DMS53 (cell line): ENCODE data around the gene RASSF4.
A peak's percentile ranks its signal among the peaks of the same experiment; 100 is the strongest.

Experiments used
- DNase-seq: peaks from one replicate; lab custom pipeline; 2025; lab: John Stamatoyannopoulos, UW

RASSF4 gene

DNA sequence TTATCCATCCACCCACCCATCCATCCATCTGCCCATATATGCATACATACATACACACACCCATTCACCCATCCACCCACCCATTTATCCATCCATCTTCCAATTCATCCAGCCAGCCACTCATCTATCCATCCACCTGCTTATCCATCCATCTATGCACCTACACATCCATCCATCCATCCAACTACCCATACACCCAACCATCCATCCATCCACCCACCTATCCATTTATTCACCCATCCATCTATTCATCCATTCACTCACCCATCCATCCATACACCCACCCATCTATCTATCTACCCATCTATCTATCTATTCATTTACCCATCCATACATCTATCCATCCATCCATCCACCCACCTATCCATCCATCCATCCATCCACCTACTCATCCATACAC, 31.1 kb upstream of the RASSF4 start:
- DNase-seq = no peak

DNA sequence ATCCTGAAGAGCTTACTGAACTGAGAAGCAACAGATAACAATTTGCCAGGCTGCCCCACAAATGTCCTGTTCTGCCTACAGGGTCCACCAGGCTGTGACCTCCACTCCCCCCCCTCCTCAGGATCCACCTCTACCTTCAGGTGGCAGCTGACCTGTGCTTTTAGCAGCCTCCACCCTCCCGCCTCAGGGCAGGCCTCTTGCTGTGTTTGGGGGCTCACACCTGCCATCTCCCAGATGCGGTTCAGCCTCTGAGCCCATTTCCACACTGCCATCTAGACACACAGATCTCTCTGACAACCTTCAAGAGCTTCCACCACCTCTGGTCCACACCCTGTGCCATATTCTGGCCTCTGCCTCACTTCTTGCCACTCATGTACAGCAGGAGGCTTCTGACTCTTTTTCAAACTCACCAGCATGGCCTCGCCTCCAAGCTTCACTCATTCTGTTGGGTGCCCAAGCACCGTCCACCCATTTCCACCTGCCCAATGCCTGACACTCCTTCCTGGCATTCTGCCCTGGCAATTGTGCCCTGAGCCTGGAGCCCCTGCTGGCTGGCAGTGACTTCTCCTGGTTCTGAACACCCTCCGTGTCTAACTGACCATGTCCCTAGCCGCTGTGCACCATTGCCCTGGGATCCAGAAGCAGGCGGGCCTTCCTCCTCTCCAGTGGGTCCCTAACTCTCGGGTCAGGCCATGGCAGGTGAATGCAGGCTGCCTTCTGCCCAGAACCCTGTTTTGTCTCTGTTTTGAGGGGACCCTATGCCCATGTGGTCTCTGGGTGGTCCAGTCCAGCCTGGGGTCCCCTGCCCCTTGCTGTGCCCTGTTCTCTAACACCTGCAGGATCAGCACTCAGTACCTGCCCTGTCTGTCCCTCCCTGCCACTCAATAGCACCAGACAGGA, 30.0 kb upstream of the RASSF4 start:
- DNase-seq = no peak

DNA sequence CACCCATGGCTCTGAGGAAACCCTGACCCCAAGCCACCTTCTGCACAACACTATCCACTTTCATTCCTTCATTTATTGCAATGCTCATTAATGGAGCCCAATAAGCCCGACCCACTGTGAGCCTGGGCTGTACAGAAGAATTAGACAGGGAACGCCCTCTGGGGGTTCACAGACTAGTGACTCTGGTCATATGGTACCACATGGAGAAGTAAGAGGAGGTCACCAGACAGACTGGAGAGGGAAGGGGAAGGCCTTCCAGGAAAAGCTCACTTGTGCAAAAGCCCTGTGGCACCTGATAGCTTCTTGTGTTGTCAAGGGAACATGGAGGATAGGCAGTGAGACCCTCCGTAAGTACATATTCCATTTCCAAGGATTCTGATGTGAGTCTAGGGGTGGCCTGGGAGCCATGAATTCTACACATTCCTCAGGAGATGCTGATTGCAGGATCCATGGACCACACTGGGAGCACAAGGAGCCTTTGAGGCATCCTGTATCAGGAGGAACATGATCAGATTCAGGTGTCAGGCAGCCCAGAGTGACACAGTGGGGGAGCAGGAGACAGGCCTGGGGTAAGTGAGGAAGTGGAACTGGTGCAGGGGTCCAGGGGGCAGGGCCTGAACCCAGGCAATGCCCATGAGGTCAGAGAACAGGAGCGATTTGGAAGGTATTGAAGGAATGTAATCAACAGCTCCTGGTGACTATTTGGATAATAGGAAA, 28.5 kb upstream of the RASSF4 start:
- no peak for DNase-seq

DNA sequence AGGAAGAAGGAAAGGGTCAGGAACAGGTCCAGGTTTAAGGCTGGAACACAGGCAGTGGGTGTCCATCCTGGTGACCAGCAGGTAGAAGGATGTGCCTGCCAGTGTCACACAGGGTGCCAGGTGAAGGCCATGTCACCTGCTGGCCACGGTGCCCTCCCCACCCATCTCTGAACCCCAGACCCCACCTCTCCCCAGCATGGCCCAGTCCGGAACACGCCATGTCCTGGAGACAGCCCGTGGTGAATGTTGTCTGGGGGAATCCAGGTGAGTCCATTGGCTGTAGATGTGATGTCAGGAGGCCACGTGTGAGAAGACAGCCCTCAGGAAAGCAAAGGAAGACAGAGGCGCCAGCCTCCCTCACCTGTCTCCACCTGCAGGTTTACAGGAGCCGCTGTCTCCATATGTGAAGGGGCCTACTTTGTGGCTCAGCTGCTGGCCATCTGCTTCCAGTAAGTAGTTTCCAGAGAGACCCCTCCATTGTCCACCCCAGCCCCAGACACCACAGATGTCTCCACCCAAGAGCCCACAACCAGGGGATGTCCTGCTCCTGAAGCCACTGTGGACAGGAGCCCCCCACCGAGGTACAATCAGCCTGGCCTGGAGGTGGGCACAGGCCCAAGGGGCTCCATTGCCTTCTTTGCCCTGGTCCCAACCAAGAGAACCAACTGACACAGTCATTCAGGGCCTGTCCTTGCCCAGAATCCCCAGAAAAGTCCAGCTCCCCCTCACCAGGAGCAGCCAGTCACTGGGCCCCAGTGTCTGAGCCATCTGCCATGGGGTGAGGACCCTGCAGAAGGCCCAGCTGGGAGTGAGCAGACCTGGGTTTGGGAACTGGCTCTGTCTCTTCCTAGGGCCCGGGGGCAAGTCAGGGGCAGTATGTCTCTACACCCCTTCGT, 27.7 kb upstream of the RASSF4 start:
- no peak for DNase-seq

DNA sequence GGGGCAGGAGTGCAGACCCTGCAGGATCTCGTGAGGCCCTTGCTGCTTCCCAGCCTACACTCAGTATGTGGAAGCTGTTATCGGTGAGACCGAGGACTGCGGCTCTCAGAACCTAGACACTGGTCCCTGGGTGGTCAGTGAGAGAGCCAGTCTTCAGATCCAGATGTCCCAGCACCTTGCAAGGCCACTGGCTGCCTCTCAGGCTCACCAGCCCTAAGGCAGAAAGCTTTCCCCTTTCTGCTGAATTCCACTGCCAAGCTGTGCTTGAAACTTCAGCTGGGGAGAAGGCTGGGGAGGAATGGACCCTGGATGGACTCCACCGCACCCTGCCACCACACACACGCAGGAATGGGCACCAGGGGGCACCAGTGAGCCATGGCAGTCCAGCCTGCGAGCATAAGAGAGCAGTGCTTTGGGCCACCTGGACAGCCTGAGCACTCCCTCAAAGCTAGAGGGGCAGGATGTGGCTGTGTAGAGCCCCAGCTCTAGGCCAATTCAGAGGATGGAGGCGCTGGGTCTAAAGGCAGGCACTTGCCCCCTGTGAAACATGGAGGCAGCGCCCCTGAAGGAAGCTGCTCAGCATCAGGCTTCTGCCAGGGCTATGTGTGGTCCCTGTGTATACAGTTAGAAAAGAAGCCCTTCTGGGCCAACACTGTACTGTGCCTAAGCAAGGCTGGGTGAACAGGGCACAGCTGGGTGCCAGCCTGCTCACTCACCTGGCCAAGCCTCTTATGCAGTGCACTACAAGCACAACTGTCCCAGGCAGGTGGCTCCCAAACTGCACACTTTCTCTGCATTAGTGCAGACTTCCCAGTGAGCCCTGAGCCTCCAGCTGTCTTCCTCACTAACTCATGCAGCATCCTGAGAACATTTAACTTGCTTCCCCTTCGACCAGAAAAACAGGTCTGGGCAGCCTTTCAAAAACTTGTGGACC, 26.8 kb upstream of the RASSF4 start:
- peak; percentile 91 for DNase-seq

DNA sequence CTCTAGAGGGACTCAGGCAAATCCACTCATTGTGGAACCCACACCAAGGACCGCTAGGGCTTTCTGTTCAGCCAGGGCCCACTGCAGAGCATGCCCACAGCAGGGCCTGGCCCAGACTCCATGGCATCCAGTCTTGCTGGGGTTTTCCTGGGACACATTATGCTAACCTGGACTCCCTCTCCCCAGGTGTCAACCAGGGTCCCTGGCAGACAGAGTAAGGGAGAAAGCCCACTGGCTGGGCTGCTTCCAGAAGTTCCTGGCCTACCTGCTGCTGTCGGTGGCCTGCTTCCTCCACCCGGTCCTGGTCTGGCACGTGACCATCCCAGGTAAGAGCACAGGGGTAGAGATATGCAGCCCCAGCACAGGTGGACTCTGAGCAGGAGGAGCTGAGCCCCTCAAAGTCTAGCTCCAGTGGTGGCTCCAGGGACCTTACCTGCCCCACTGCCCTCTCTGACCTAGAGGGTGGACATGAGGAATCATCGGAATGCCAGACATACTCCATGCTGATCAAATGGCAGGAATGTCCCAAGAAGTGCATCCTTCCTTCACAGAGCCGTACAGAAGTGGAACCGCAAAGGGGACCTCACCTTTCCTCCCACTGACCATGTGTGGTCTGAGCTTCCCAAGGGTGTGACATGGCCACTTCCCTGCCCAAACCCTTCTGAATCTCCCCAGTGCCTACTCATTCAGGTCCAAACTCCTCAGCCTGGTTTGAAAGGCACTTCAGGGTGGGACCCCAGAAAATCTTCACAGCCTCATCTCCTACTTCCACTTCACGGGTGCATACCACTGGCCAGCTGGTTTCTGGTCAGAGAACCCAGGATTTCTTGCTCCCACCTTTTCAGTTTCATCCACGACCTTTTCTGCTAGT, 25.9 kb upstream of the RASSF4 start:
- no peak for DNase-seq

DNA sequence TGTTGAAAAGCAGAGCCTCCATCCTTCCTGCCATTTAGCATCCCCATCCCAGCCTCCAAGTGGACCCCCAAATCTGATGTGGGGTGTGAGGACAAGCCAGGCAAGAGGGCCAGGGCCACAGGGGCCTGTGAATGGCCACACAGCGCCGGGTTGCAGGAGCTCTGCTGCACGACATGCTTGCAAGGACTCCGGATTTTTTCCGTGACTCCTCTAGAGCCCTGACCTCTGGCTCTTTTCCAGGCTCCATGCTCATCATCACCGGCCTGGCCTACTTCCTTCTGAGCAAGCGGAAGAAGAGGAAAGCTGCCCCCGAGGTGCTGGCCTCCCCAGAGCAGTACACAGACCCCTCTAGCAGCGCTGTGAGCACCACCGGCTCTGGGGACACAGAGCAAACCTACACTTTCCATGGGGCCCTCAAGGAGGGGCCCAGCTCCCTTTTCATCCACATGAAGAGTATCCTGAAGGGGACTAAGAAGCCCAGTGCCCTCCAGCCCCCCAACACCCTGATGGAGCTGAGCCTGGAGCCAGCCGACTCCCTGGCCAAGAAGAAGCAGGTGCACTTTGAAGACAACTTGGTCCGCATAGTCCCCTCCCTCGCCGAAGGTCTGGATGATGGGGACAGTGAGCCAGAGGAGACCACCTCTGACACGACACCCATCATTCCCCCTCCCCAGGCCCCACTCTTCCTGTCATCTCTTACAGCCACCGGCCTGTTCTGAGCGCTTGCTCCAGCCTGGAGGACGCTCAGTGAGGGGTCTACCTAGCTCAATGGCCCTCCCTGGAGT, 25.0 kb upstream of the RASSF4 start:
- no peak for DNase-seq

DNA sequence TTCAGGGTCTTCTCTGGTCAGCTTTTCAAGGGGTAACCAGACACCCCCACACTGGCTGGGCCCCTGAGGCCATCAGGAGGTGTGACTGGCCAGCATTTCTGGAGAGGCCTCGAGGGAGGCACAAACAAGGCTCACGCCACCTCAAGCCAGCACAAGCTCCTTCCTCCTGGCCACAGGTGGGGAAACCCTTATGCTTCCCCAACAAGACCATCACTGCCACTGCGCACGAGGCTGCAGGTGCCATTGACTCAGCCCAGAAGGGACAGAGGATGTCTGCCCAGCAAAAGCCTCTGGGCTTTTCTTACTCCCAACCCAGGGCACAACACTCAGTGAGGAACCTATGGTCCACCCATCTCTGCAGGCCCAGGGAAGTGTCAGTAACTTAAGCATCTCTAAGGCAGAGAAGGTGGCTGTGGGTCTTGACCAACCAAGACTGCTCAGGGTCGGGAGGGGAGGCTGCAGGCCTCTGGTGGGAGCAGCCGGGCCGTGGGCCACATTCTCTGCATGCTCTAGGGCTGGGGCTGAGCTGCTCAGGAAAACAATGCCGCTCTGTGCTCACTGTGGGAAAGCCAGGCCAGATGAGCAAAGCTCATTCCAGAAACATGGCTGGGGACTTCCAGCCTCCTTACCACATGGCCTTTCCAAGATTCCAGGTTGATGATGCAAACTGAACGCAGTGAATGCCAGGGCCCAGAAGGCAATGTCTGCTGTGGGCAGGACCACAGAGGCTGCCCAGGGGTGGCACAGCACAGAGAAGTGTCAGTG, 24.2 kb upstream of the RASSF4 start:
- no peak for DNase-seq

DNA sequence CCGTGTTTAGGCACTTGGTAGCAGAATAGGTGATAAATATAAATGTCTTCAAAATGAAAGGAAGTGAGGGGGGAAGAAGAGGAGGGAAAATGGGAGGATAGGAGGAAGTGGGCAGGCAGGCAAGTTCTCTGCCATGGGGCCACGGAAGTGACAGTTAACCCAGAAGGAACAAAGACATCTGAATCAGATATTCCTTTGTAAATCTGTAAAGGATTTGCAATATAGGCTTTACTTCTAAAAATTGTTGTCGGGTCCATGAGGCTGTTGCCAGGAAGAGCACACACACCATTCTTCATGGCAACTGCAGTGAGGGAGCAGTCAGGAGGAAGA, 23.7 kb upstream of the RASSF4 start:
- DNase-seq = no peak

DNA sequence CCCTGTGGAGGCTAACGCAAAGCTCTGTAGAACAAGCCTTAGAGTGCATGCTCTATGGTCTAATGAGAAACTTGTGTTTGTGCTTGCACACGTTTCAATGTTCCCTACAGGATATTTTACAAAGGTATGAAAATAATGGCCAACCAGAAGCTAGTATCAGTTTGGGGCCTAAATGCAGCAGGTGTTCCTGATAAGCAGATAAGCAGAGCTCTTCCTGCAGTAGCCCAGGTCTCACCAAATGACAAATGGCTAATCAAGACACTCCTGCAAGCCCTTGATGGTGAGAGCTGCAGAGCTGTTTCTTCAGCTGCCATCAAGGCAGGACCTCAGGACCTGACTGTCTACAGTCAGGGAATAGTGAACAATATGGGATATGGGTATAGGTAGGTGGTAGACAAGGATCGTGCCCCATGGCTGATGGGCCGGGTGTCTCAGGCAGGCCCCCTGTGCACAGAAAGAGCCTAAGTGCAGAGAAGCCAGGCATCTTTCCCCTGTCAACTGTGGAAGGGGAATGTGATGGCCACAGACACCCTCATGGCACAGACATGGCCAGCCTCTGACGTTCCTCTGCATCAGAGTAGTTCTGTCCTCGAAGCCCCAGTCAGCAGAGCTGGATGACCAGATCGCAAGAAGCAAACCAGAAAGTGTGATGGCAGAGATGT, 23.2 kb upstream of the RASSF4 start:
- DNase-seq = no peak

DNA sequence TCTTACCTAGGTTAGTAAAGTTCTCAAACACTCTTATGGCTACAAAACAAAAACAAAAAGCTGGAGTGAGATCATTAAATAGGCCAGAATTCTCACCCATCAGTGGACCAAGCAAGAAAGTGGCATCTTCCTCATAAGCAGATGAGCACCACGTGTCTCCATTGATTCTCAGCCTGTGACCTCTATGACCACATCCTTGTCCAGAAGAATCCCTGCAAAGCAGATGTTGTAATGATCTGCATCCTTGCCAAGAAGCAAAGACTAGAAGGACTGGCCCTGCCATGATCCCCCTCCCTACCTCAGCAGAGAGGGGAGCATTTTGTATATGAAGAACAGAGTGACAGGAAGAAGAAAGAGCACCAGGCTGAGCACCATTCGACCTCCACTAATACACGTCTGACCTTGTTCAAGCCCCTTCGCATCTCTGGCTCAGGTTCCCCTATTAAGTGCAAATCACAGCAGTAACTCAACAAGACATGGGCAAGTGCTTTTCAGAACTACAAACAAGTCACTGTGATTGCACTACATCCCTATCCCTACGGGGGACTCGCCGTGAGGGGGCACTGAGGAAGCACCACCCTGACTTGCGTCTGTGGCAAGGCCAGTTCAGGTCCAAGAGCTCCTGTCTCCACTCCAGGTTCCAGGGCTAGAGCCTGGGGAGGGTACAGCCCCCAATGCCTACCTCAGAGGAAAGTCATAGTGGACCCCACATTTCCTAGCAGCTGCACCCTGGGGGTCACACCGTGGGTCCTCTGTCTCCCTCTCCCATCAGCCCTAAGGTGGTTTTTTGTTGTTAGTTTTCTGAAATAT, 22.2 kb upstream of the RASSF4 start:
- no peak for DNase-seq

DNA sequence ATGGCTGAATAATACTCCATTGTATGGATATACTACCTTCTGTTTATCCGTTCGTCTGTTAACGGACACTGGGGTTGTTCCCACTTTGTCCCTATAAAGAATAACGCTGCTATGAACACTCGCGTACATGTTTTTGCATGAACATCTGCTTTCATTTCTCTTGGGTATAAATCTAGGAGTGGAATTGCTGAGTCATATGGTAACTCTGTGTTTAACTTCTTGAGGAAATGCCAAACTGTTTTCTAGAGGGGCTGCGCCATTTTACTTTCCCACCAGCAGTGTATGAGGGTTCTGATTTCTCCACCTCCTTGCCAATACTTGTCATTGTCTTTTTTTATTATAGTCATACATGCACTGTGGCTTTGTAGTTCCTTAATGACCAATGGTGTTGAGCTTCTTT, 20.6 kb upstream of the RASSF4 start:
- DNase-seq = no peak

DNA sequence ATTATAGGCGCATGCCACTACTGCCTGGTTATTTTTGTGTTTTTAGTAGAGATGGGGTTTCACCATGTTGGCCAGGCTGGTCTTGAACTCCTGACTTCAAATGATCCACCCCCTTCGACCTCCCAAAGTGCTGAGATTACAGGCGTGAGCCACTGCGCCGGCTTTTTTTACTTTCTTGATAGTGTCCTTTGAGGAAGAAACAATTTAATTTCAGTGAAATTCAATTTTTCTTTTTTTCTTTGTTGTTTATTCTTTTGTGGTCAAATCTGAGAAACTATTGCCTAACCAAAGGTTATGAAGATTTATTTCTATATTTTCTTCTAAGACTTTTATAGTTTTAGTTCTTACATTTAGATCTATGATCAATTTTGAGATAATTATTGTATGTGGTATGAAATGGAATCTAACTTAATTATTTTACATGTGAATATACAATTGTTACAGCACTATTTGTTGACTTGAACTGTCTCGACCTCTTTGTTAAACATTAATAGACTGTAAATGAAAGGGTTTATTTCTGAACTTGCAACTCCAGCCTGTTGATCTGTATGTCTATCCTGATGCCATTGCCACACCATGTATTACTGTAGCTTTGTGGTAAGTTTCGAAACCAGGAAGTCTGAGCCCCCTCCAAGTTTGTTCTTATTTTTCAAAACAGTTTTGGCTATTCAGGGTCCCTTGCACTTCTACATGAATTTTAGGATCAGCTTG, 19.8 kb upstream of the RASSF4 start:
- peak; percentile 56 for DNase-seq

DNA sequence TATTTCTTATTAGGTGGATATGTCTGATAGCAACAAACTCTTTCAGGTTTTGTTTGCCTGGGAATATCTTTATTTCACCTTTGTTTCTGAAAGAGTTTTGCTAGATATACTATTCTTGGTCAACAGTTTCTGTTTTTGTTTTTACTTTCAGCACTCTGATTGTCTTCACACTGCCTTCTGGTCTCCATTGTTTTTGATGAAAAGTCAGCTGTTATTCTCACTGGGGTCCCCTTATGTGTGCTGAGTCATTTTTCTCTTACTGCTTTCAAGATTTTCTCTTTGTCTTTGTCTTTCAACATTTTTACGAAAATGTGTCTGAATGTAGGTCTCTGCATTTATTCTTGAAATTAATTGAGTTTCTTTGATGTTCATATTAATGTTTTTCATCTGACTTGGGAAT, 15.2 kb upstream of the RASSF4 start:
- no peak for DNase-seq

DNA sequence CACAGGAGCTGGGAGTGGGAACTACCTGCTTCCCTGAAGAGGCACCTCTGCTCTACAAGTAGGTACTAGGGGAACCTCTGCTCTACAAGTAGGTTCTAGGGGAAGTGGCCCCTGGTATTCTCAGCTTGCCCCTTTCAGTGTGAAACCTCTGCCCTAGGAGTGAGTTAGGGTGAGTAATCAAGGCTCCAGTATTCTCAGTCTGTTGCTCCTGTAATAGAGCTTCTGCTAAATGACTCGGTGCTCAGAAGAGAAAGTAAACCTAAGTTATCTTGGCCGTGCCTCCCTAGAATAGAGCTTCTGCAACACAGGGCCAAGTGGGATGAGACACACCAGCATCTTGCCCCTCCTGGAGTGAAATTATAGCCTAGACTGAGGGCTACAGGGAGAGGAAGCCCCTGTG, 13.4 kb upstream of the RASSF4 start:
- DNase-seq = no peak

DNA sequence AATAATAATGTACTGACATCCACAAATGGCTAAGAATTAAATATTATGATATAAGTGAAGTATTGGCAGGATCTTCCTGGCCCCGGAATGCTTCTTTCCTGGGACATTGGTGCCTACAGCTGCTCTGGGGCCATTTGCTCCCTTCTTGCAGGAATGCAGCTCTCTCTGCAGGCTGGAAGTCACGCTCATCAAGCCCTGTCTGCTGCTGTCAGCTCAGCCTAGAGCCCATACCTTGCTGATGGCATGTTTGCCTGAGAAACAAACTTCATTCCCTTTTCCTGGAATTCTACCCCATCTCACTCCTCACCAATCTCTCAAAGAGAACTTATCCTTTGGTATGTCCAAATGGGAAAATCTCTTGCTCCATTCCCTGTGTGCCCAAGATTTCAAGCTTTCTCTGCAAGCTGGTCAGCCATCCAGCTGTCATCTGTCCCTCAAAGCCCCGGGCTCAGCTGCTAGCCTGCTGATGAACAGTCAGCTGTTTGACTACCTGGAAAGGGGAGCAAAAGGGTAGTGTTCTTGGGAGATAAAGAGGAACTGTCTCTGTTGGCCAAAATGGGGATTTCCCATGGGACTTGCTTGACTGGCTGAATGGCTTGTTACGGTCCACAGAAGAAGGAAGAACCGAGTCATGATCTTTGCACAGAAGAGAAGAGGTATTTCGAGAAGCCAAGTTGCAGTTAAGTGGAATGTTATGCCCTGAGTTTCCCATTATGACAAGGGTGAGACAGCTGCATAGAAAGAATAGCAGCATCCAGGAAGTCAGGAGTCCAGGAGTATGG, 12.0 kb upstream of the RASSF4 start:
- DNase-seq = peak; percentile 13
